HG02588 (cell line): ENCODE data around the gene KIF5A.
"Not testable (repeated sequence)": the region's sequence is repeated elsewhere in the genome, so short reads cannot be mapped to it uniquely, and the experiment has no call there.

Source experiments
- ATAC-seq: cut with Tn5 transposase; IDR thresholded peaks from one replicate; pipeline ENCODE4 v1.9.1; 2021; ENCODE audit warnings: mild to moderate bottlenecking, moderate library complexity; ENCODE audit not compliant: unreplicated experiment

The KIF5A gene

DNA sequence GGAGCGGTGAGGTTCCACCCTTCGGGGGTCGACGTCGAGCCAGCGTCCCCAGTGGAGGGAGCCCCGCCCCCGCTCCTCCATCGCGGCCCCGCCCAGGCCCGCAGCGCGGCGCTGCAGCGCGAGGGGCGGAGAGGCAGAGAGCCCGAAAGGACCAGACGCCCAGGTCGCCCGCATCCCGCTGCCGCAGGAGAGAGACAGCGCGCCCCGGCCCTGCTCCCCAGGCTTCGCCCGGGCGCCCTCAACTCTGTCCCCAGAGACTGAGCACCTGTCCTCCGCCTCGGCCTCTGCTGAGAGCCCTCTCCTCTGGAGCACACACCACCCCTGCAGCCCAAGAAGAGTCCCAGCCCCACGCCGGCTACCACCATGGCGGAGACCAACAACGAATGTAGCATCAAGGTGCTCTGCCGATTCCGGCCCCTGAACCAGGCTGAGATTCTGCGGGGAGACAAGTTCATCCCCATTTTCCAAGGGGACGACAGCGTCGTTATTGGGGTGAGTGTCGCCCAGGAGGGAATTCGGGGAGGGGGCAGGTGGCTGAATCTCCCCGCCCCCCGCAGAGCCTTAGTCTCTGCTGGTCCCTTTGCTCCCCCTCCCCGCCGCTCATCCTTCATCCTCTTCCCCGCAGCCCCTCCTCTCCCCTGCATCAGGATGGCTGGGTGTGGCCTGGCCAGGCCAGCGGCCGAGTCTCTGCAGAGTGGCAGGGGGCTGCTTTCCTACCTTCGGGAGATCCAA, at the start of gene KIF5A:
KIF5A (plus strand) TSS at position 136 of the 732 bp plus-strand sequence; CDS start at position 364, 228 bp downstream.
- no peak for ATAC-seq

- ATAC-seq = no peak
Observed at GRCh38 chr12:57500213-57500612, 49.6 kb upstream of the KIF5A start.

GRCh38 chr12:57502311-57502969, 47.4 kb upstream of the KIF5A start:
- ATAC-seq = not testable (repeated sequence)

- ATAC-seq = not testable (repeated sequence)
Observed at GRCh38 chr12:57506541-57506940, 43.3 kb upstream of the KIF5A start.

DNA sequence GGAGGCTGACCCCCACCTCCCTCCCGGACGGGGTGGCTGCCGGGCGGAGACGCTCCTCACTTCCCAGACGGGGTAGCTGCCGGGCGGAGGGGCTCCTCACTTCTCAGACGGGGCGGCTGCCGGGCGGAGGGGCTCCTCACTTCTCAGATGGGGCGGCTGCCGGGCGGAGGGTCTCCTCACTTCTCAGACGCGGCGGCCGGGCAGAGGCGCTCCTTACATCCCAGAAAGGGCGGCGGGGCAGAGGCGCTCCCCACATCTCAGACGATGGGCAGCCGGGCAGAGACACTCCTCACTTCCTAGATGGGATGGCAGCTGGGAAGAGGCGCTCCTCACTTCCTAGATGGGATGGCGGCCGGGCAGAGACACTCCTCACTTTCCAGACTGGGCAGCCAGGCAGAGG, 42.0 kb upstream of the KIF5A start:
- ATAC-seq = not testable (repeated sequence)

- ATAC-seq = no peak
Observed at GRCh38 chr12:57511161-57511560, 38.7 kb upstream of the KIF5A start.

DNA sequence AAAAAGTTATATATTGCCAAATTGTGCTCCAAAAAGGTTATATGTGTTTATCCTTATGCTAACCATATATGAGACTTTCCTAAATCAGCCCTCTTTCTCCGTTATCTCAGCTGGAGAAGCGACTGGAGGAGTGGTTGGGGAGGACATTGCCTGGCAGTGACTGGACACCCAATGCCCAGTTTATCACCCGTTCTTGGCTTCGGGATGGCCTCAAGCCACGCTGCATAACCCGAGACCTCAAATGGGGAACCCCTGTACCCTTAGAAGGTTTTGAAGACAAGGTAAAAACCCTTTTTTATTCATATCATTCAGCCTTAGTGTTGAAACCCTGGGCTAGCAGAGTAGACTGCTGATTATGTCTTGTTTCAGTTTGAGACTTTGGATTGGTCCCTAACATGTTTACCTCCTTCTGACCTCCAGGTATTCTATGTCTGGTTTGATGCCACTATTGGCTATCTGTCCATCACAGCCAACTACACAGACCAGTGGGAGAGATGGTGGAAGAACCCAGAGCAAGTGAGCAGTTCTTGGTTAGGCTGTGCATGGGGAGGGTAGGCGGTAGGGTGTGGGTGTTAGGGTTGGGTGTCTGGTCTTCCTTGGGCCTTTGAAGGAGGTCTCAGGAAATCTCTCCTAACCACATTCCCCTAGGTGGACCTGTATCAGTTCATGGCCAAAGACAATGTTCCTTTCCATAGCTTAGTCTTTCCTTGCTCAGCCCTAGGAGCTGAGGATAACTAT, 38.1 kb upstream of the KIF5A start:
- ATAC-seq = no peak

DNA sequence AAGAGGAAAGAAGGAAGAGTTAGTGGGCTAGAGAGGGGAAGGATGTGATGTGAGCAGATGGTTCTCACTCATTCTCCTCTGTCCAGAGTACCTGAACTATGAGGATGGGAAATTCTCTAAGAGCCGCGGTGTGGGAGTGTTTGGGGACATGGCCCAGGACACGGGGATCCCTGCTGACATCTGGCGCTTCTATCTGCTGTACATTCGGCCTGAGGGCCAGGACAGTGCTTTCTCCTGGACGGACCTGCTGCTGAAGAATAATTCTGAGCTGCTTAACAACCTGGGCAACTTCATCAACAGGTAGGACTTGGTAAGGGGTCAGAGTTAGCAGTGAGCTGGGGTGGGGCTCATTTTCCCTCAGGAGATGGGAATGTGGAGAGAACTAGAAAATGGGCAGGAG, 37.2 kb upstream of the KIF5A start:
- ATAC-seq = no peak

- no peak for ATAC-seq
Observed at GRCh38 chr12:57513266-57513665, 36.6 kb upstream of the KIF5A start.

- not testable (repeated sequence) for ATAC-seq
Observed at GRCh38 chr12:57513677-57514076, 36.2 kb upstream of the KIF5A start.

- ATAC-seq = not testable (repeated sequence)
Observed at GRCh38 chr12:57514246-57514645, 35.6 kb upstream of the KIF5A start.

- ATAC-seq = no peak
Observed at GRCh38 chr12:57514720-57515407, 35.0 kb upstream of the KIF5A start.

GRCh38 chr12:57515408-57515933, 34.4 kb upstream of the KIF5A start:
- no peak for ATAC-seq

GRCh38 chr12:57515934-57516541, 33.8 kb upstream of the KIF5A start:
- ATAC-seq = no peak

DNA sequence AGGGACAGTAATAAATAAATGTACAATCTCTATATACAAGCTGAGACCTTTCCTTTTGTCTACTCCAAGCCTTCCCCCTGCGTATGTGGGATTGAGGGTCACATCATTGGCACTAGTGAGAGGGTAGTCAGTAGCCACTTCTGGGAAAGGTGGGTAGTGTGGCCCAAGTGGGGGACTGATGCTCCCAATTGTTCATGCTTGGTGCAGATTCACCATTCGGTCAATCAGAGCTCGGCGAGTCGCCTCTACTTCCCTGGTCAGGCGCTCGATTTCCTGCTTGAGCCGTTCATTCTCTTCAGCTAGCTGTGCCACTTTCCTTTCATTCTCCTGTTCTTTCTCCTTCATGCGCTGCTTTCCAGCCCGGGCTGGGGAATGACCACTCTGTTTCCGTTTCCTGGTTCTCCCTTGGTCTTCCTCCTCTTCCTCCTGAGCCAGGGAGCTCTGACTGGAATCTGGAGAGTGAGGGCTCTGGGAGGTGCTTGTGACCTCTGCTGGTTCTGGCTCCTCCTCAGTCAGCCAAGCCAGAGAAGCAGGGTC, 33.2 kb upstream of the KIF5A start:
- no peak for ATAC-seq

- ATAC-seq = no peak
Observed at GRCh38 chr12:57517187-57517586, 32.7 kb upstream of the KIF5A start.

GRCh38 chr12:57517718-57518117, 32.1 kb upstream of the KIF5A start:
- ATAC-seq = not testable (repeated sequence)

DNA sequence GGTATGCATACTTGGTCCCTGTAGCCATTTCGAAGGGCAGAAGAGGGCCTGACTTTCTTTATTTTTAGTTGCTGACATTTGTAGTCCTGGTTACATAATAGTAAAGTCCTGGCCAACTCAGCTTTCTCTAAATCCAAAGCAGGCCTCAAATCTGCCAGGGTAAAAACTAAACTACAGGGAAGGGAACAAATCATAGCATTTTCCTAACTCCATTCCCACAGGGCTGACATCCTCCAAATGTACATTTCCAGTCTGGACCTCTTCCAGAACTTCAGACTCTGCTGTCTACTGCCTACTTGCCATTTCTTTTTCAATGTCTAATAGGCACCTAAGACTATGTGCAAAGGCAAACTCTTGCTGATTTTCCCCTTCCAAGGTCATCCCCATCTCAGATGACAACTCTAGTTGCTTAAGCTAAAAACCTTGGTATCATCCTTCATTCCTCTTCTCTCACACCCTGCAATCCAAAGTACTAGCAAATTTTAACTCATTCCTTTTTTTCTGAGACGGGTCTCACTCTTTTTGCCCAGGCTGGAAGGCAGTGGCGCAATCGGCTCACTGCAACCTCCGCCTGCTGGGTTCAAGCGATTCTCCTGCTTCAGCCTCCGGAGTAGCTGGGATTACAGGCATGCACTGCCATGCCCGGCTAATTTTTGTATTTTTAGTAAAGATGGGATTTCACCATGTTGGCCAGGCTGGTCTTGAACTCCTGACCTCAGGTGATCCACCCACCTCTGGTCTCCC, 31.5 kb upstream of the KIF5A start:
- ATAC-seq = no peak
